ENCODE measurements around the gene CASK.

DNA sequence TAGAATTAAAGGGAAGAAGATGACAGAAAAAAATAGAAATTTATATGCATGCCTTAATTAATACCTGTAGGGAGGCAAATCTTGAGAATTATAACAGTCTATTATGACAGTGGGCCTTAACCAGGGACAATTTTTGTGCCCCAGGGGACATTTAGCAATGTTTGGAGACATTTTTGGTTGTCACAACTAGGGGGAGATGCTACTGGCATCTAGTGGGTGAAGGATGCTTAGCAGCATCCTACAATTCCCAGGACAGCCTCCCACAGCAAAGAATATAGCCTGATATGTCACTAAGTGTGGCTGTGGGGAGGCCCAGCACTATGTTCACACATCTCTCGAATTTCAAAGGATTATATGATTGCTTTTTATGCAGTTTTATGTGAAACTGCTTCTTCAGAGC lies 188.8 kb downstream of the CASK start:
- TF ChIP-seq, protein P1, sequence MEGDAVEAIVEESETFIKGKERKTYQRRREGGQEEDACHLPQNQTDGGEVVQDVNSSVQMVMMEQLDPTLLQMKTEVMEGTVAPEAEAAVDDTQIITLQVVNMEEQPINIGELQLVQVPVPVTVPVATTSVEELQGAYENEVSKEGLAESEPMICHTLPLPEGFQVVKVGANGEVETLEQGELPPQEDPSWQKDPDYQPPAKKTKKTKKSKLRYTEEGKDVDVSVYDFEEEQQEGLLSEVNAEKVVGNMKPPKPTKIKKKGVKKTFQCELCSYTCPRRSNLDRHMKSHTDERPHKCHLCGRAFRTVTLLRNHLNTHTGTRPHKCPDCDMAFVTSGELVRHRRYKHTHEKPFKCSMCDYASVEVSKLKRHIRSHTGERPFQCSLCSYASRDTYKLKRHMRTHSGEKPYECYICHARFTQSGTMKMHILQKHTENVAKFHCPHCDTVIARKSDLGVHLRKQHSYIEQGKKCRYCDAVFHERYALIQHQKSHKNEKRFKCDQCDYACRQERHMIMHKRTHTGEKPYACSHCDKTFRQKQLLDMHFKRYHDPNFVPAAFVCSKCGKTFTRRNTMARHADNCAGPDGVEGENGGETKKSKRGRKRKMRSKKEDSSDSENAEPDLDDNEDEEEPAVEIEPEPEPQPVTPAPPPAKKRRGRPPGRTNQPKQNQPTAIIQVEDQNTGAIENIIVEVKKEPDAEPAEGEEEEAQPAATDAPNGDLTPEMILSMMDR (IDR thresholded peaks at IDR 0.05; ENCODE audit: poor library complexity, severe bottlenecking), result peak; percentile 40
- TF ChIP-seq POLR2AphosphoS5 (IDR thresholded peaks at IDR 0.05) (no peak), EZH2 (IDR thresholded peaks at IDR 0.05; ENCODE audit: borderline replicate concordance, insufficient read depth, low read length, poor library complexity, severe bottlenecking) (no peak), TAF1 (IDR thresholded peaks at IDR 0.05; ENCODE audit: low read depth) (no peak), SMC3 (conservative IDR thresholded peaks at IDR 0.05; ENCODE audit: poor library complexity) (peak; percentile 28), MXI1 (conservative IDR thresholded peaks at IDR 0.05; ENCODE audit: poor library complexity, severe bottlenecking) (no peak)
